Tibial artery (tissue), 4 donors: Measurements from ENCODE around the gene PTPN12.

Experiments used
- DNase-seq, 2 donors: peaks; one replicate each; pipeline ENCODE4 v3.0.0-alpha.2; 2019
- H3K27ac ChIP-seq, 2 donors: fragments of 200-600 bp; sonication (generic) in 1 of 2; 1 replicate in 1 of 2; 2 replicates in 1 of 2; pipeline ENCODE4 v1.5.1; 2018 to 2019; ENCODE audit warnings: mild to moderate bottlenecking in 1 of 2
- H3K27me3 ChIP-seq, 2 donors: fragments of 200-600 bp; sonication (generic) in 1 of 2; one replicate each; pipeline versions ENCODE4 v1.5.1 to v1.6.0; 2016 to 2019
- H3K36me3 ChIP-seq, 3 donors: fragments of 200-600 bp; sonication (generic) in 2 of 3; one replicate each; pipeline ENCODE4 v1.5.1; 2016 to 2019; ENCODE audit warnings: mild to moderate bottlenecking in 2 of 3
- H3K4me1 ChIP-seq, 4 donors: fragments of 200-600 bp; sonication (generic) in 2 of 4; 1 replicate in 3 of 4; 2 replicates in 1 of 4; pipeline ENCODE4 v1.5.1; 2016 to 2019
- H3K4me3 ChIP-seq, 2 donors: fragments of 200-600 bp; sonication (generic) in 1 of 2; 1 replicate in 1 of 2; 2 replicates in 1 of 2; pipeline ENCODE4 v1.5.1; 2018 to 2019; ENCODE audit warnings: mild to moderate bottlenecking in 2 of 2
- H3K9me3 ChIP-seq, 3 donors: fragments of 200-600 bp; sonication (generic) in 1 of 3; one replicate each; pipeline ENCODE4 v1.5.1; 2016 to 2019
- intact Hi-C: fragments of 100-400 bp; cut with DNase I; formaldehyde crosslinking; loops from one replicate; pipeline ENCODE4 v1.15.0; 2023; ENCODE audit warnings: low total_unique reads
- TF ChIP-seq, protein P1 (sequence below), 2 experiments: fragments of 200-600 bp in 1 of 2; fragments of 450-650 bp in 1 of 2; IDR thresholded peaks; one replicate each; pipeline ENCODE4 v1.5.1; 2017 to 2019; ENCODE audit warnings: antibody characterized with exemption in 2 of 2, mild to moderate bottlenecking in 1 of 2, moderate library complexity in 1 of 2

The PTPN12 gene

DNA sequence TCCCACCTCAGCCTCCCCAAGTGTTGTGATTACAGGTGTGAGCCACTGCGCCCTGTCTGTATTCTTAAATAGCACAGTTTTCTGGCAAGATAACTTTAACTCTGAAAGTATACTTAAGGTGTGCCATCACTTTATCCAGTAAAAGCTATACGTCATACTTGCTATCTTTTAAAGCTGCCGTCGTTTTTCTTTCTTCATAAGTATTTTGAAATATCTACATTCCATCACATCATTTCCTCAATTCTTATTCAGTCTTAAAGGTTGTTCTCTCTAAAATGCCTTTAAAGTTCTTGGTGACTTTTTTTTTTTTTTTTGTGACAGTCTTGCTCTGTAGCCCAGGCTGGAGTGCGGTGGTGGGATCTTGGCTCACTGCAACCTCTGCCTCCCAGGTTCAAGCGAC lies 34.7 kb downstream of the PTPN12 start:
- H3K27me3 ChIP-seq, result no peaks in the 10 kb centered on the region
- no peak overlapping the region for H3K27ac ChIP-seq
- intact Hi-C loops, result no loop called here
- no peak for DNase-seq
- TF ChIP-seq, protein P1, sequence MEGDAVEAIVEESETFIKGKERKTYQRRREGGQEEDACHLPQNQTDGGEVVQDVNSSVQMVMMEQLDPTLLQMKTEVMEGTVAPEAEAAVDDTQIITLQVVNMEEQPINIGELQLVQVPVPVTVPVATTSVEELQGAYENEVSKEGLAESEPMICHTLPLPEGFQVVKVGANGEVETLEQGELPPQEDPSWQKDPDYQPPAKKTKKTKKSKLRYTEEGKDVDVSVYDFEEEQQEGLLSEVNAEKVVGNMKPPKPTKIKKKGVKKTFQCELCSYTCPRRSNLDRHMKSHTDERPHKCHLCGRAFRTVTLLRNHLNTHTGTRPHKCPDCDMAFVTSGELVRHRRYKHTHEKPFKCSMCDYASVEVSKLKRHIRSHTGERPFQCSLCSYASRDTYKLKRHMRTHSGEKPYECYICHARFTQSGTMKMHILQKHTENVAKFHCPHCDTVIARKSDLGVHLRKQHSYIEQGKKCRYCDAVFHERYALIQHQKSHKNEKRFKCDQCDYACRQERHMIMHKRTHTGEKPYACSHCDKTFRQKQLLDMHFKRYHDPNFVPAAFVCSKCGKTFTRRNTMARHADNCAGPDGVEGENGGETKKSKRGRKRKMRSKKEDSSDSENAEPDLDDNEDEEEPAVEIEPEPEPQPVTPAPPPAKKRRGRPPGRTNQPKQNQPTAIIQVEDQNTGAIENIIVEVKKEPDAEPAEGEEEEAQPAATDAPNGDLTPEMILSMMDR (IDR thresholded peaks at IDR 0.05), result no peak
- H3K4me3 ChIP-seq, result no peak overlapping the region
- peaks cover 0 to 15% (median 2%) of the 10 kb centered on the region in 4 donors for H3K4me1 ChIP-seq
- H3K9me3 ChIP-seq, result no peaks in the 10 kb centered on the region
- H3K36me3 ChIP-seq, result peaks cover 16 to 36% (median 30%) of the 10 kb centered on the region in 3 donors

DNA sequence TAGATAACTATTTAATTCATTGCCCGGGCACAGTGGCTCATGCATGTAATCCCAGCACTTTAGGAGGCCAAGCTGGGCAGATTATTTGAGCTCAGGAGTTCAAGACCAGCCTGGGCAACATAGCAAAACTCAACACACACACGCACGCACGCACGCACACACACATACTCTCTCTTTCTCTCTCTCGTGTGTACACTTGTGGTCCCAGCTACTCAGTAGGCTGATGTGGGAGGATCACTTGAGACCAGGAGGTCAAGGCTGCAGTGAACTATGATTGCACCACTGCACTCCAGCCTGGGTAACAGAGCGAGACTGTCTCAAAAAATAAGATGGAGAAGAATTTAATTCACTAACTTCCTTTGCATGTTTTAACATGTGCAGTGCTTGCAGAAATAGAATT lies 38.1 kb downstream of the PTPN12 start:
- H3K27me3 ChIP-seq, result no peaks in the 10 kb centered on the region
- intact Hi-C loops, result no loop called here
- no peaks in the 10 kb centered on the region for H3K9me3 ChIP-seq
- DNase-seq, result no peak
- peaks cover 0 to 21% (median 0%) of the 10 kb centered on the region in 4 donors for H3K4me1 ChIP-seq
- no peak overlapping the region for H3K27ac ChIP-seq
- H3K36me3 ChIP-seq, result peaks cover 16 to 40% (median 38%) of the 10 kb centered on the region in 3 donors
- TF ChIP-seq, protein P1 (IDR thresholded peaks at IDR 0.05), result no peak
- H3K4me3 ChIP-seq, result no peak overlapping the region

DNA sequence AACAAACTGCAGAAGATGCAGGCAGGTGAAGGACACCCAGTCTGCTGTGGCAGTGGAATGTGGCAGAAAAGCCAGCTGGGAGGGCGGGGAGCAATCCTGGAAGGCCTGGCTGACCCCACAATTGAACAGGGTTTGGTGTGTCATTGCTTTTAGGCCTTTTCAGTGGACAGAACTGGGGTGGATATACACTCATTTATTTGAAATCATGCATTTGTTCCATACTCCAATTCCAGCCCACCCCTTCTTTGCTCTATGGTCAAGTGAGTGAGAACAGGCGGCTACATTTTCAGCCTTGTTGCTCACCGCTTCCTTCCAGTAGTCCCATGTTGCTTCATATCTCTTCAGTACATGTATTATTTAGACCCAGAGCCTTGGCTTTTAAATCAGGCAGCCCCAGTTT lies 39.8 kb downstream of the PTPN12 start:
- peaks cover 20 to 40% (median 38%) of the 10 kb centered on the region in 3 donors for H3K36me3 ChIP-seq
- H3K9me3 ChIP-seq, result no peaks in the 10 kb centered on the region

DNA sequence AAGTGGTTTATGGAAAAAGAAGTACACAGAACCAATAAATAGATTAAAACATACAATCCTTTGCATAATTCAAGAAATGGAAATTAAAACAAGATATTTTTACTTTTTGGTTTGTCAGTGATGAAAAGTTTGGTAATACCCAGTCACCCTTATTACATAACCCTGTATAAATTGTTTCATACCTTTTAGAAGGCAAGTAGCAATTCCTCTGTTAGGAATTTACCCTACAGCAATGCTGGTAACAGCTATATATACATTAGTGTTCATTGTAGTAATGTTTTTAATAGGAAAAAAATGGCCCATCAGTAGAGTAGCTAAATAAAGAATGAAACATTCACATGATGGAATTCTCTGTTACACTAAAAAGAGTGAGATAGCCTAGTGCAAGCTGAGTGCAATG lies 42.7 kb downstream of the PTPN12 start:
- no peak for DNase-seq
- Histone ChIP-seq H3K9me3 (no peaks in the 10 kb centered on the region), H3K4me3 (no peak overlapping the region), H3K4me1 (peaks cover 0 to 15% (median 0%) of the 10 kb centered on the region in 4 donors), H3K27ac (no peak overlapping the region), H3K27me3 (no peaks in the 10 kb centered on the region), H3K36me3 (peaks cover 7 to 36% (median 32%) of the 10 kb centered on the region in 3 donors)
- TF ChIP-seq, protein P1 (IDR thresholded peaks at IDR 0.05), result no peak
- intact Hi-C loops, result no loop called here

More for the DNA sequence above, 39.8 kb downstream of the PTPN12 start:
- Histone ChIP-seq H3K4me1 (peaks cover 0 to 15% (median 0%) of the 10 kb centered on the region in 4 donors), H3K27me3 (no peaks in the 10 kb centered on the region), H3K27ac (no peak overlapping the region), H3K4me3 (no peak overlapping the region)
- TF ChIP-seq, protein P1 (IDR thresholded peaks at IDR 0.05), result no peak
- intact Hi-C loops, result no loop called here
- no peak for DNase-seq

DNA sequence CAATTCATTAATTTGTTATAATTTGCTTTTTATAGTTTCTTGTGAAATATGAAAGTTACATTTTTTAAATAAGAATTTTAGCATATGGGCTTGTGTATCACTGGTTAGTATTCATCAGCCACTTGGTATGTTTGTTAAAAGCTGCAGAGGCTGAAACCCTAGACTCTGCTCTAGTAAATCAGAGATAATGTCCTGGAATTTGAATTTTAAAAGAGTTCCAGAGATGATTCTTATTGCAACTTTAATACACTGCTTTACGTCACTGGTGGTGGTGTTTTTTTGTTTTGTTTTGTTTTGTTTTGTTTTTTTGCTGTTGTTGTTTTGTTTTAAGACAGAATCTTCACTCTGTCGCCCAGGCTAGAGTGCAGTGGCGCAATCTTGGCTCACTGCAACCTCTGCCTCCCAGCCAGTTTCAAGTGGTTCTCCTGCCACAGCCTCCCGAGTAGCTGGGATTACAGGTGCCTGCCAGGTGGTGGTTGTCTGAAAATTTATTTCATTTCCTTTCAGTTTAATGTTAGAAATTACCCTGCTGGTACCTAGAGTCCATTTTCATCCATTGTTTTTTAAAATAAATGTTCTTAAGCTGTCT lies 43.8 kb downstream of the PTPN12 start:
- intact Hi-C loops, result no loop called here
- Histone ChIP-seq H3K4me1 (peaks cover 0 to 15% (median 0%) of the 10 kb centered on the region in 4 donors), H3K9me3 (no peaks in the 10 kb centered on the region), H3K27me3 (no peaks in the 10 kb centered on the region), H3K4me3 (no peak overlapping the region), H3K27ac (no peak overlapping the region), H3K36me3 (peaks cover 7 to 31% (median 30%) of the 10 kb centered on the region in 3 donors)
- TF ChIP-seq, protein P1 (IDR thresholded peaks at IDR 0.05), result no peak
- no peak for DNase-seq
